ENCODE measurements around the gene C20orf144.
"Not testable (repeated sequence)": the region's sequence is repeated elsewhere in the genome, so short reads cannot be mapped to it uniquely, and the experiment has no call there.

The C20orf144 gene

DNA sequence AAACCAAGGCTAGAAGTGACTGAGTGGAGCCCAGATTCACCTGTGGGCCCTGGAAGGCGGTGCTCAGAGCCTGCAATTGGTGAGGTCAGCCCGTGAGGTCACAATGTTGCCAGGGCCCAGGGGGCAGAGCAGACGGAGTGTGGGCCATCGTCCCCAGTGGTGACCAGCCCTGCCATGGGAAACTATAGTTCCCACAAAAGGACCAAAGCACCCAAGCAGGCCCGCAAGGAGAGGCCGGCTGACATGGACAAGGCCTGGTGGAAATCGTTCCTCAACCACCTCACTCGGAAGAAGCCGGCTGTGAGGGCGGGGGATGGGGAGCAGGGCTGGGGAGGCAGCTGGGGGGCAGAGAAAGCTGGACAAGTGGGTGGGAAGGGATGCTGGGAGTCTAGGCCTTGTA lies at the start of gene C20orf144:
C20orf144 (plus strand) TSS at position 156 of the 400 bp plus-strand sequence; CDS start at position 175, 19 bp downstream.
- Histone ChIP-seq H3K9me3 (ENCODE audit: control insufficient read depth, low read length) (no peaks in the 10 kb centered on the region), H3K9ac (ENCODE audit: low read length) (peak within 1 kb of the TSS; percentile 86), H3K4me1 (ENCODE audit: control insufficient read depth, insufficient read depth, low read length) (peaks cover 26% of the 10 kb centered on the region), H3K4me3 (ENCODE audit: low read length) (peak within 1 kb of the TSS; percentile 62), H3K36me3 (ENCODE audit: control insufficient read depth, insufficient read depth, low read length) (no peaks in the 10 kb centered on the region), H3K27me3 (ENCODE audit: control insufficient read depth, insufficient read depth, low read length) (no peaks in the 10 kb centered on the region)

DNA sequence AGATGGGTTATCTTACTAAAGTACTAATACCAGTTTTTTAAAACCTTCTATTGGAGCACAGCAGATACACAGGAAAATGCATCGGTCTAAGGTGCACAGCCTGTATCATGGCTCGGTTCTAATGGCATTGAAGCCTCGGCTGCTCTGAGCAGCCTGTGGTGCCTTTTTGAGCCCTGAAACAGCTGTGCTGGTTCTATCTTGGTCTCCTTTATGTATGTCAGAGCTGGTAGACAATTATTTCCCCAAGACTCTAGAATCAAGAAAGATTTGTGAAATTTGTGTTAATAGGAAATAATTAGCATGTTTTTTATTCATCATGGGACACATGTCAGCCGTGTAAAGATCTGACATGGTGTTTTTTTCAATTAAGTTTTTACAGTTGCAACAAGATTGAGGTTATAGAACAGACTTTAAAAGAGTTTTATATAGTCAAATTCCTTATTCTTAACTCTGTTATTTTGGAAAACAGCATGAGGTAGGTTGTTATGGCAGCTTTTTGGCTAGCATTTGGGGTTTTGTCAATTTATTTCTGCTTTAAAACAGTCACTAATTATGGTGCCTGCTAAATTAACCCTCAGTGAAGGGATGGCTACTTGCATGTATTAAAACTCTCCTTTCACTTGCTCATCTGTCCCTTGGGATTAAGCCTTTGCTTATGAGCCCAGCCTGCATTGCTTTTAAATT lies 40.3 kb upstream of the C20orf144 start:
- Histone ChIP-seq H3K36me3 (ENCODE audit: control insufficient read depth, insufficient read depth, low read length) (peaks cover 3% of the 10 kb centered on the region), H3K4me1 (ENCODE audit: control insufficient read depth, insufficient read depth, low read length) (no peaks in the 10 kb centered on the region)

GRCh38 chr20:33622705-33623365 lies 39.3 kb upstream of the C20orf144 start:
- Histone ChIP-seq H3K36me3 (ENCODE audit: control insufficient read depth, insufficient read depth, low read length) (peaks cover 3% of the 10 kb centered on the region), H3K9ac (ENCODE audit: low read length) (no peak overlapping the region), H3K4me3 (ENCODE audit: low read length) (no peak overlapping the region), H3K4me1 (ENCODE audit: control insufficient read depth, insufficient read depth, low read length) (no peaks in the 10 kb centered on the region), H3K27me3 (ENCODE audit: control insufficient read depth, insufficient read depth, low read length) (no peaks in the 10 kb centered on the region), H3K9me3 (ENCODE audit: control insufficient read depth, low read length) (no peaks in the 10 kb centered on the region)

More for the DNA sequence above, 40.3 kb upstream of the C20orf144 start:
- no peak overlapping the region for H3K9ac ChIP-seq (ENCODE audit: low read length)
- H3K27me3 ChIP-seq (ENCODE audit: control insufficient read depth, insufficient read depth, low read length): no peaks in the 10 kb centered on the region
- no peak overlapping the region for H3K4me3 ChIP-seq (ENCODE audit: low read length)
- H3K9me3 ChIP-seq (ENCODE audit: control insufficient read depth, low read length): no peaks in the 10 kb centered on the region

GRCh38 chr20:33624399-33624798 lies 37.7 kb upstream of the C20orf144 start:
- peaks cover 3% of the 10 kb centered on the region for H3K36me3 ChIP-seq (ENCODE audit: control insufficient read depth, insufficient read depth, low read length)

GRCh38 chr20:33626190-33626589 lies 35.9 kb upstream of the C20orf144 start:
- Histone ChIP-seq H3K9me3 (ENCODE audit: control insufficient read depth, low read length) (no peaks in the 10 kb centered on the region), H3K9ac (ENCODE audit: low read length) (no peak overlapping the region), H3K36me3 (ENCODE audit: control insufficient read depth, insufficient read depth, low read length) (peaks cover 3% of the 10 kb centered on the region), H3K27me3 (ENCODE audit: control insufficient read depth, insufficient read depth, low read length) (no peaks in the 10 kb centered on the region), H3K4me1 (ENCODE audit: control insufficient read depth, insufficient read depth, low read length) (no peaks in the 10 kb centered on the region), H3K4me3 (ENCODE audit: low read length) (no peak overlapping the region)

More at GRCh38 chr20:33624399-33624798, 37.7 kb upstream of the C20orf144 start:
- Histone ChIP-seq H3K9ac (ENCODE audit: low read length) (no peak overlapping the region), H3K4me1 (ENCODE audit: control insufficient read depth, insufficient read depth, low read length) (no peaks in the 10 kb centered on the region), H3K27me3 (ENCODE audit: control insufficient read depth, insufficient read depth, low read length) (no peaks in the 10 kb centered on the region), H3K4me3 (ENCODE audit: low read length) (no peak overlapping the region), H3K9me3 (ENCODE audit: control insufficient read depth, low read length) (no peaks in the 10 kb centered on the region)

- Histone ChIP-seq H3K36me3 (ENCODE audit: control insufficient read depth, insufficient read depth, low read length) (peaks cover 3% of the 10 kb centered on the region), H3K9me3 (ENCODE audit: control insufficient read depth, low read length) (no peaks in the 10 kb centered on the region), H3K9ac (ENCODE audit: low read length) (no peak overlapping the region), H3K4me1 (ENCODE audit: control insufficient read depth, insufficient read depth, low read length) (no peaks in the 10 kb centered on the region), H3K27me3 (ENCODE audit: control insufficient read depth, insufficient read depth, low read length) (no peaks in the 10 kb centered on the region), H3K4me3 (ENCODE audit: low read length) (no peak overlapping the region)
Measured at GRCh38 chr20:33627577-33628216, 34.4 kb upstream of the C20orf144 start.

GRCh38 chr20:33629533-33629932 lies 32.6 kb upstream of the C20orf144 start:
- no peaks in the 10 kb centered on the region for H3K4me1 ChIP-seq (ENCODE audit: control insufficient read depth, insufficient read depth, low read length)
- no peaks in the 10 kb centered on the region for H3K9me3 ChIP-seq (ENCODE audit: control insufficient read depth, low read length)
- H3K9ac ChIP-seq (ENCODE audit: low read length): no peak overlapping the region
- H3K4me3 ChIP-seq (ENCODE audit: low read length): no peak overlapping the region
- no peaks in the 10 kb centered on the region for H3K27me3 ChIP-seq (ENCODE audit: control insufficient read depth, insufficient read depth, low read length)
- peaks cover 3% of the 10 kb centered on the region for H3K36me3 ChIP-seq (ENCODE audit: control insufficient read depth, insufficient read depth, low read length)

- H3K4me1 ChIP-seq (ENCODE audit: control insufficient read depth, insufficient read depth, low read length): no peaks in the 10 kb centered on the region
- no peaks in the 10 kb centered on the region for H3K9me3 ChIP-seq (ENCODE audit: control insufficient read depth, low read length)
- no peak overlapping the region for H3K4me3 ChIP-seq (ENCODE audit: low read length)
- H3K27me3 ChIP-seq (ENCODE audit: control insufficient read depth, insufficient read depth, low read length): no peaks in the 10 kb centered on the region
- peaks cover 3% of the 10 kb centered on the region for H3K36me3 ChIP-seq (ENCODE audit: control insufficient read depth, insufficient read depth, low read length)
- H3K9ac ChIP-seq (ENCODE audit: low read length): no peak overlapping the region
Measured at GRCh38 chr20:33629979-33630378, 32.1 kb upstream of the C20orf144 start.

GRCh38 chr20:33630507-33630906 lies 31.6 kb upstream of the C20orf144 start:
- Histone ChIP-seq H3K9me3 (ENCODE audit: control insufficient read depth, low read length) (no peaks in the 10 kb centered on the region), H3K27me3 (ENCODE audit: control insufficient read depth, insufficient read depth, low read length) (no peaks in the 10 kb centered on the region), H3K9ac (ENCODE audit: low read length) (no peak overlapping the region), H3K4me1 (ENCODE audit: control insufficient read depth, insufficient read depth, low read length) (no peaks in the 10 kb centered on the region), H3K4me3 (ENCODE audit: low read length) (no peak overlapping the region), H3K36me3 (ENCODE audit: control insufficient read depth, insufficient read depth, low read length) (no peaks in the 10 kb centered on the region)

DNA sequence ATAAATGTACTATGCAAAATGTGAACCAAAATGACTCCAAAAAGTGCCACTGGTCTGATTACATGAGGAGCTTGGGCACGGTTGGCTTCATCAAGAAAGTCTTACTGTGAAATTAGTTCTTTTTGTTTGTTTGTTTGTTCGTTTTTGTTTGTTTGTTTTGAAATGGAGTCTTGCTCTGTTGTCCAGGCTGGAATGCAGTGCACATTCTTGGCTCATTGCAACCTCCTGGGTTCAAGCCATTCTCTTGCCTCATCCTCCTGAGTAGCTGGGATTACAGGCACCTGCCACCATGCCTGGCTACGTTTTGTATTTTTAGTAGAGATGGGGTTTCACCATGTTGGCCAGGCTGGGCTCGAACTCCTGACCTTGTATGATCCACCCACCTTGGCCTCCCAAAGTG lies 30.2 kb upstream of the C20orf144 start:
- H3K27me3 ChIP-seq (ENCODE audit: control insufficient read depth, insufficient read depth, low read length); H3K4me3 ChIP-seq (ENCODE audit: low read length); H3K9ac ChIP-seq (ENCODE audit: low read length); H3K36me3 ChIP-seq (ENCODE audit: control insufficient read depth, insufficient read depth, low read length); H3K9me3 ChIP-seq (ENCODE audit: control insufficient read depth, low read length); H3K4me1 ChIP-seq (ENCODE audit: control insufficient read depth, insufficient read depth, low read length): not testable (repeated sequence)

DNA sequence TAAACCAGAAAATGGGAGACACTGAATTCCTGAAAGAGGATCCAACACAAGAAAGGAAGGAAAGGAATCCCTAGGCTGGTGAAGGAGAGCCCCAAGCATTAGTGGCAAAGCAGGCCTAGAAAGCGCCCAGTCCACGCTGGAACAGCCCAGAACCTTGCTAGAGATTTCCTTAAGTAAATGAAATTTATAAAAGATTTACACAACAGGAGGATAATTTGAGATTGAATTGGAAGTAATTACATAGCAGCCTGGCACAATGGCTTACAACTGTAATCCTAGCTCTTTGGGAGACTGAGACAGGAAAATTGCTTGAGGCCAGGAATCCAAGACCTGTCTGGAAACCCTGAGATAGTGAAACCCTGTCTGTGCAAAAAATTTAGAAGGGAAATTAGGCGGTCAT lies 26.8 kb upstream of the C20orf144 start:
- Histone ChIP-seq H3K9ac (ENCODE audit: low read length) (no peak overlapping the region), H3K9me3 (ENCODE audit: control insufficient read depth, low read length) (no peaks in the 10 kb centered on the region), H3K27me3 (ENCODE audit: control insufficient read depth, insufficient read depth, low read length) (no peaks in the 10 kb centered on the region), H3K4me3 (ENCODE audit: low read length) (no peak overlapping the region), H3K4me1 (ENCODE audit: control insufficient read depth, insufficient read depth, low read length) (no peaks in the 10 kb centered on the region), H3K36me3 (ENCODE audit: control insufficient read depth, insufficient read depth, low read length) (peaks cover 6% of the 10 kb centered on the region)

DNA sequence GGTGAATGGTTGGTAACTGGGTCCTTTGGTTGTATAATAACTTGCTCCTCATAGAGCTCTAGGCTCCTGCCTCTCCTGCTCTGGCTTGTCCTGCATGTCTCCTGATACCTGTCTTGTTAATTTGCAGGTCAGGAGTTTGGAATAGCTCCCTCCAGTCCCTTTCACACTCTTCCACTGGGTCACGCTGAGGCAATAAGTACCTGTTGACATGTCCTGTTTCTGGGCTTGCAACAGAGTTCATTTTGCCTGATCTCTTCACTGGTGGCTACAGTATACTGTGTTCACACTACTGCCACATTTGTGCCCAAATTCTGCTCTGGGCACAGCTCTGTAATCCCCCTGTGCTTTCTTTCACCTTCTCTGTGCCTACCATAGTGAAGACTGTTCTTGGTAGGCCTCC lies 25.4 kb upstream of the C20orf144 start:
- Histone ChIP-seq H3K4me1 (ENCODE audit: control insufficient read depth, insufficient read depth, low read length) (no peaks in the 10 kb centered on the region), H3K27me3 (ENCODE audit: control insufficient read depth, insufficient read depth, low read length) (no peaks in the 10 kb centered on the region), H3K4me3 (ENCODE audit: low read length) (no peak overlapping the region), H3K9ac (ENCODE audit: low read length) (no peak overlapping the region), H3K9me3 (ENCODE audit: control insufficient read depth, low read length) (no peaks in the 10 kb centered on the region), H3K36me3 (ENCODE audit: control insufficient read depth, insufficient read depth, low read length) (peaks cover 6% of the 10 kb centered on the region)
